AG04449 (cell line): ENCODE measurements around the gene FBXO5.

Experiments
- CTCF ChIA-PET: fragments of 350-600 bp; formaldehyde crosslinking; extraction: SDS; loops from one replicate; lab custom pipeline; 2021; ENCODE audit warnings: antibody characterized with exemption; lab: Yijun Ruan, JAX
- POLR2A ChIA-PET: fragments of 400-600, 350-600 bp; formaldehyde crosslinking; extraction: SDS; loops from one replicate; lab custom pipeline; 2020; ENCODE audit warnings: antibody characterized with exemption, inconsistent platforms; lab: Yijun Ruan, JAX
- DNase-seq: peaks from one replicate; pipeline ENCODE4 v3.0.0-alpha.2; 2010; ENCODE audit warnings: low read depth, low spot score
- H3K4me3 ChIP-seq: 2 replicates; pipeline ENCODE4 v1.5.1; 2011; ENCODE audit warnings: low read depth, mild to moderate bottlenecking, control low read depth, low read length
- TF ChIP-seq, protein P1 (sequence below): IDR thresholded peaks from one replicate; pipeline ENCODE4 v1.5.1; 2011; ENCODE audit warnings: mild to moderate bottlenecking, moderate library complexity, low read length, control low read depth, inconsistent platforms; ENCODE audit not compliant: insufficient read depth; ENCODE audit errors: missing control alignments

FBXO5 gene

DNA sequence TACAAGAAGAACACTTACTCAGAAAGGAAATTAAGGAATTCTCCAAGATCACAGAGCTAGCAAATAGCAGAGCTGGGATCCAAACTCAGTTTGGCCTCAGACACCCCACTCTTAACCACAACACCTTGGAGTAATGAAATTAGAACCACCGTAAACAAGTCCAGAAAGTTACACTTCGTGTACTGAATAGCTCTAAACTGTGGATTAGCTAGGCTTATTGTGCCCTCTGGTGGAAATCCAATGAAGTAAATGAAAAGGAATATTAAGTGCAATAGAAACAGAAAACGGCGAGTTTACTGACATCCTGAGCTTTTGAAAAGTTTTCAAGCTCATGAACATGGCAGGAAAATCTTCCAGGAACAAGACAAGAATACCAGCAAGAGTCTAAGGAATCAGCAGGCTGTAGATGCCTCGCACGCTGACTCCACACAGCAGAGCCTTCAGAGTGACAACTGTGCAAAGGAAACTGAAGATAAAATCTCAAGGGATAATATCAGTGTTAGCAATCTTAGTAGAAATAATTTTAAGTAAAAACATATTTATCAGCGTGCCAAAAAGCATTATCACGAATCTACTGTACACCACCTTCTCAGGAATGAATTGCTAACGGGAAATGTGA is 34.6 kb downstream of the FBXO5 start:
- CTCF ChIA-PET, result interaction anchor here (0.7 to 5.7 kb wide), 42 partner anchors 8 to 716 kb away, joined by 3 to 120 read pairs (median 5); partner anchors contain the start of gene VIP
- TF ChIP-seq, protein P1, sequence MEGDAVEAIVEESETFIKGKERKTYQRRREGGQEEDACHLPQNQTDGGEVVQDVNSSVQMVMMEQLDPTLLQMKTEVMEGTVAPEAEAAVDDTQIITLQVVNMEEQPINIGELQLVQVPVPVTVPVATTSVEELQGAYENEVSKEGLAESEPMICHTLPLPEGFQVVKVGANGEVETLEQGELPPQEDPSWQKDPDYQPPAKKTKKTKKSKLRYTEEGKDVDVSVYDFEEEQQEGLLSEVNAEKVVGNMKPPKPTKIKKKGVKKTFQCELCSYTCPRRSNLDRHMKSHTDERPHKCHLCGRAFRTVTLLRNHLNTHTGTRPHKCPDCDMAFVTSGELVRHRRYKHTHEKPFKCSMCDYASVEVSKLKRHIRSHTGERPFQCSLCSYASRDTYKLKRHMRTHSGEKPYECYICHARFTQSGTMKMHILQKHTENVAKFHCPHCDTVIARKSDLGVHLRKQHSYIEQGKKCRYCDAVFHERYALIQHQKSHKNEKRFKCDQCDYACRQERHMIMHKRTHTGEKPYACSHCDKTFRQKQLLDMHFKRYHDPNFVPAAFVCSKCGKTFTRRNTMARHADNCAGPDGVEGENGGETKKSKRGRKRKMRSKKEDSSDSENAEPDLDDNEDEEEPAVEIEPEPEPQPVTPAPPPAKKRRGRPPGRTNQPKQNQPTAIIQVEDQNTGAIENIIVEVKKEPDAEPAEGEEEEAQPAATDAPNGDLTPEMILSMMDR, result peak; percentile 44
- no peak overlapping the region for H3K4me3 ChIP-seq
- POLR2A ChIA-PET, result no interaction called here
- no peak for DNase-seq

DNA sequence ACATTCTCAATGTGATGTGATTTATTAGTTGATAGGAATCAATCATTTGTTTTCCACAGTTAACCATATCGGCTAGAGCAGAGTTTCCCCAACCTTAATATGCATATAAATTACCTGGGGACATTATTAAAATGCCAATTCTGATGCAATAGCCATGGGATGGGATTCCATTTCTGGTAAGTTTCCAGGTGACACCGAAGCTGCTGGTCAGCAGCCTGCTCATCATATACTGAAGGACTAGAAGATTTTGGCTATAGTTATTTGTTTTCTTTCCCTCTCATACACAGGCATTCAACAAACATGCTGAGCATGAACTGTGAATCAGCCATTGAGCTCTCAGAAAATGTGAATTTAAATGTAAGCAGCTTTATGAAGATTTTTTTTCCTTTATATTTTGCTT is 35.8 kb downstream of the FBXO5 start:
- POLR2A ChIA-PET, result no interaction called here
- TF ChIP-seq, protein P1, result no peak
- DNase-seq, result no peak
- CTCF ChIA-PET, result interaction anchor here (0.8 to 5.7 kb wide), 10 partner anchors 15 to 219 kb away, joined by 4 to 120 read pairs (median 6); partner anchors contain the start of gene VIP
- no peak overlapping the region for H3K4me3 ChIP-seq

DNA sequence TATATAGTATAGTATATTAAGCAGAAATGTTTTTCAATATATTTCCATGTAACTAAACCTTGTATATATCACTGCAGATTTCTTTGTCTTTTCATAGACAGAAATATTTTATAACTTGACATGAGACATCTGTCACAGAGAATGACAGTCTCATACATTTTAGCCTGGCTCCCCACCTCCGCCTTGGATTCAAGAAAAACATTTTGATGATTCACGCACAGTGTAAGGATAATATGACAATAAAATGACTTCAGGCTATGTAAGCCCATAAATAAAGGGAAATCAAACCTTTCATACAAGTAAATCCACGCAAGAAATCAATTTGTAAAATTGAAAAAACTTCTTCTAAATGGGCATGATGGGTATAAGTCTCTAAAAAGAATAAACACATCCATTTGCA is 36.4 kb downstream of the FBXO5 start:
- CTCF ChIA-PET, result interaction anchor here (0.7 to 5.7 kb wide), 4 partner anchors 24 to 197 kb away, joined by 3 to 120 read pairs (median 47); partner anchors contain the start of gene VIP
- H3K4me3 ChIP-seq, result no peak overlapping the region
- TF ChIP-seq, protein P1, result no peak
- POLR2A ChIA-PET, result no interaction called here
- no peak for DNase-seq

GRCh38 chr6:152943260-152943897 is 39.5 kb downstream of the FBXO5 start:
- H3K4me3 ChIP-seq, result no peak overlapping the region
- CTCF ChIA-PET, result interaction anchor here (0.8 to 4.5 kb wide), 4 partner anchors 11 to 195 kb away, joined by 3 to 27 read pairs (median 5); no protein-coding TSS in a partner anchor
- TF ChIP-seq, protein P1, result no peak
- POLR2A ChIA-PET, result no interaction called here
- no peak for DNase-seq

DNA sequence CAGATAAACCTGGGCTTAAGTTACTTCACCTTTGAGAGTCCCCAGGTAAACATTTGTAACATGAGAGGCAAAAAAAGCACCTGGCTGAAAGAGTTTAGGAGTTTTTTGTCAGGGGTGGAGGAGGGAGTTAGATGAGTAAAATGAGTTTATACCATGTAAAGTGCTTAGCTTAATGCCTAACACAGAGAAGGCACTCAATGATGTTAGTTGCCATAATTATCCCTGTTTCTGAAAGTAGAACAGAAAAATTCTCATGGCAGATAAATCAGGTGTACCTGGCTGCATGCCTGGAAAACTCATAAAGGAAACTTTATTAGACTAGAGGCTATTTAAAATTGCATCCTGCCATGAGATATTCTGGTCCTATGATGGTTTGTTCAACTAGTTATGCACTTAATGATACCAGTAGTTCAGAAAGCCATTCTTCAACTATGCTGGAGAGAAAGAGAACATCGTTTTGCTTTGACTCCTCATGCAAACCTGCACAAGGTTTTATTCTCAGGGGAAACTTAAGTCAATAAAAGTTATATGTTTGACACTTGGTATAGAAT is 40.4 kb downstream of the FBXO5 start:
- TF ChIP-seq, protein P1, result no peak
- CTCF ChIA-PET, result interaction anchor here (1.1 to 4.5 kb wide), 4 partner anchors 8 to 194 kb away, joined by 3 to 27 read pairs (median 10); no protein-coding TSS in a partner anchor
- DNase-seq, result no peak
- H3K4me3 ChIP-seq, result no peak overlapping the region
- POLR2A ChIA-PET, result no interaction called here

DNA sequence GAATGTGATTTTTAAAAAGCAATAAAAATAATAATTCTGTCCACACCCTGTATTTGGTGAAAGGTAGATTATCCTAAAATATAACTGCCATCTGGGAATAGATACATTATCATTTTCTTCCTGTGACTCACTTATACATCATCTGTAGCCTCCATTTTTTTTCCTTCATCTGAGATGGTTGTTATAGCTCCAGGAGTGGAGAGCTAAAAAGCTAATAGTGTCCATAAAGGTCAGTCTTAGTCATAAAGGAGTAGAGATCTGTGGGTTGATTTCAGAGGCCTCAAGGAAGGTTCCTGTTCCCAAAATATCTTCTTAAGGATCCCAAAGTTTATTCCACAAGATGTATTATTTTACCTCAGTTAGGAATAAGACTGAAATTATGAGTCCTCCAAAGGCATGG is 41.1 kb downstream of the FBXO5 start:
- ChIA-PET CTCF (interaction anchor here (1.1 to 4.5 kb wide), 3 partner anchors 9 to 194 kb away, joined by 3 to 27 read pairs (median 12); no protein-coding TSS in a partner anchor), POLR2A (no interaction called here)
- no peak for DNase-seq
- TF ChIP-seq, protein P1, result no peak
- H3K4me3 ChIP-seq, result no peak overlapping the region
